GM23338 (cell line): ENCODE measurements around the gene UPK2. TPM values are rescaled to one million over a fixed set of nuclear protein-coding genes. Genes with fewer than 3 reads are reported as not detected.

Experiments used
- ATAC-seq: fragments of 200-7000 bp; cut with Tn5 transposase; 3 replicates; pipeline ENCODE4 v1.9.1; 2020
- DNase-seq: peaks from one replicate; pipeline ENCODE4 v3.0.0-alpha.2; 2015; ENCODE audit warnings: low spot score
- H2AFZ ChIP-seq: fragments of 200-600 bp; sonication (generic); 2 replicates; pipeline ENCODE4 v1.8.0; 2016; ENCODE audit warnings: antibody characterized with exemption, mild to moderate bottlenecking, moderate library complexity
- H3F3A ChIP-seq: fragments of 200-600 bp; sonication (generic); replicated peaks from 2 replicates; pipeline ENCODE4 v1.8.0; 2017; ENCODE audit warnings: antibody characterized with exemption, mixed run types, low read depth
- H3K27ac ChIP-seq: fragments of 200-600 bp; sonication (generic); 2 replicates; pipeline ENCODE4 v1.6.1; 2016; ENCODE audit warnings: low read depth
- H3K27me3 ChIP-seq: fragments of 200-600 bp; sonication (generic); 2 replicates; pipeline ENCODE4 v1.8.0; 2016; ENCODE audit warnings: mild to moderate bottlenecking, mixed run types, moderate library complexity; ENCODE audit not compliant: insufficient read depth
- H3K36me3 ChIP-seq: fragments of 200-600 bp; sonication (generic); 2 replicates; pipeline ENCODE4 v1.8.0; 2016; ENCODE audit warnings: mild to moderate bottlenecking; ENCODE audit not compliant: insufficient read depth
- H3K4me1 ChIP-seq: fragments of 200-600 bp; sonication (generic); 2 replicates; pipeline ENCODE4 v1.8.0; 2016; ENCODE audit warnings: mild to moderate bottlenecking, moderate library complexity; ENCODE audit not compliant: insufficient read depth
- H3K4me2 ChIP-seq: fragments of 200-600 bp; sonication (generic); 2 replicates; pipeline ENCODE4 v1.7.1; 2017; ENCODE audit warnings: mixed run types
- H3K4me3 ChIP-seq: fragments of 200-600 bp; sonication (generic); 2 replicates; pipeline ENCODE4 v1.6.1; 2016; ENCODE audit warnings: mixed run types
- H3K79me2 ChIP-seq: fragments of 200-600 bp; sonication (generic); replicated peaks from 2 replicates; pipeline ENCODE4 v1.8.0; 2017; ENCODE audit warnings: mild to moderate bottlenecking; ENCODE audit not compliant: insufficient read depth
- H3K9me2 ChIP-seq: fragments of 200-600 bp; sonication (generic); 2 replicates; pipeline ENCODE4 v1.8.0; 2017; ENCODE audit not compliant: insufficient read depth
- H4K20me1 ChIP-seq: fragments of 200-600 bp; sonication (generic); replicated peaks from 2 replicates; pipeline ENCODE4 v1.8.0; 2017; ENCODE audit warnings: mild to moderate bottlenecking; ENCODE audit not compliant: insufficient read depth
- H3K27ac Mint-ChIP-seq: 2 replicates; pipeline ENCODE4 v1.8.0; 2020; ENCODE audit warnings: inconsistent platforms, mild to moderate bottlenecking, moderate library complexity, mixed read lengths
- H3K27me3 Mint-ChIP-seq: 3 replicates; pipeline ENCODE4 v1.8.0; 2022; ENCODE audit warnings: low read depth, mild to moderate bottlenecking, moderate library complexity, mixed read lengths, inconsistent platforms; ENCODE audit not compliant: insufficient read depth, poor library complexity
- H3K36me3 Mint-ChIP-seq: 3 replicates; pipeline ENCODE4 v1.8.0; 2021; ENCODE audit warnings: low read depth, mild to moderate bottlenecking, inconsistent platforms, moderate library complexity, mixed read lengths
- H3K4me1 Mint-ChIP-seq: 3 replicates; pipeline ENCODE4 v1.8.0; 2020; ENCODE audit warnings: mild to moderate bottlenecking, inconsistent platforms, mixed read lengths
- H3K4me3 Mint-ChIP-seq: 3 replicates; pipeline ENCODE4 v1.8.0; 2021; ENCODE audit warnings: moderate library complexity, mild to moderate bottlenecking, inconsistent platforms, mixed read lengths
- H3K9me3 Mint-ChIP-seq: 3 replicates; pipeline ENCODE4 v1.8.0; 2020; ENCODE audit warnings: moderate library complexity, mild to moderate bottlenecking, inconsistent platforms, mixed read lengths
- CREB1 ChIP-seq: fragments of 250-450 bp; sonication (Bioruptor Pico); IDR thresholded peaks from 2 replicates; pipeline ENCODE4 v1.5.0; 2020; ENCODE audit warnings: low read depth, mild to moderate bottlenecking, moderate library complexity
- CTCF ChIP-seq, 2 experiments: fragments of 200-600 bp in 1 of 2; sonication (generic) in 1 of 2; conservative IDR thresholded peaks; 2 replicates each; pipeline versions ENCODE4 v1.5.1 to v1.6.1; 2016 to 2017; ENCODE audit warnings: antibody characterized with exemption in 2 of 2, low read depth in 2 of 2, mild to moderate bottlenecking in 2 of 2, moderate library complexity in 1 of 2
- ETS1 ChIP-seq: IDR thresholded peaks from 2 replicates; pipeline ENCODE4 v1.6.1; 2016; ENCODE audit warnings: antibody characterized with exemption
- EZH2 ChIP-seq: fragments of 200-600 bp; sonication (generic); IDR thresholded peaks from one replicate; pipeline ENCODE4 v1.8.0; 2017; ENCODE audit warnings: antibody characterized with exemption, mild to moderate bottlenecking, low read depth; ENCODE audit not compliant: unreplicated experiment
- EZH2phosphoT487 ChIP-seq: fragments of 200-600 bp; sonication (generic); IDR thresholded peaks from one replicate; pipeline ENCODE4 v1.8.1; 2018; ENCODE audit warnings: antibody characterized with exemption; ENCODE audit not compliant: unreplicated experiment
- JUNB ChIP-seq: IDR thresholded peaks from one replicate; pipeline ENCODE4 v1.6.1; 2016; ENCODE audit warnings: antibody characterized with exemption; ENCODE audit not compliant: unreplicated experiment
- NANOG ChIP-seq: IDR thresholded peaks from 2 replicates; pipeline ENCODE4 v1.6.1; 2016; ENCODE audit warnings: antibody characterized with exemption, borderline replicate concordance
- POLR2AphosphoS5 ChIP-seq: IDR thresholded peaks from 2 replicates; pipeline ENCODE4 v1.6.1; 2016; ENCODE audit warnings: antibody characterized with exemption, low read depth
- STAT1 ChIP-seq: IDR thresholded peaks from one replicate; pipeline ENCODE4 v1.6.1; 2016; ENCODE audit warnings: antibody characterized with exemption; ENCODE audit not compliant: unreplicated experiment
- ZNF114 ChIP-seq: fragments of 250-450 bp; sonication (Bioruptor Pico); IDR thresholded peaks from 2 replicates; pipeline ENCODE4 v1.5.0; 2020; ENCODE audit warnings: mild to moderate bottlenecking, moderate library complexity
- ZNF331 ChIP-seq: fragments of 250-450 bp; sonication (Bioruptor Pico); IDR thresholded peaks from 2 replicates; pipeline ENCODE4 v1.5.0; 2020; ENCODE audit warnings: low read depth, mild to moderate bottlenecking, moderate library complexity
- polyA plus RNA-seq: library from polyadenylated mRNA; unstranded; fragments of >200 nt; fragmentation: Nextera tagmentation; extraction: Ambion mirVana; gene quantifications from 2 replicates; pipeline ENCODE4 v1.2.1, GENCODE V29; 2016
- total RNA-seq: library from RNA; depleted of rRNA; stranded (reverse); fragments of >200 nt; shearing (Covaris generic); gene quantifications from 2 replicates; pipeline ENCODE4 v1.2.3, GENCODE V29; 2014
- TF ChIP-seq, protein P1 (sequence below): fragments of 250-450 bp; sonication (Bioruptor Pico); IDR thresholded peaks from 2 replicates; pipeline ENCODE4 v1.5.0; 2020; ENCODE audit warnings: mild to moderate bottlenecking, moderate library complexity
- TF ChIP-seq, protein P2 (sequence below): IDR thresholded peaks from one replicate; pipeline ENCODE4 v1.6.1; 2018; ENCODE audit warnings: antibody characterized with exemption; ENCODE audit not compliant: unreplicated experiment

The UPK2 gene
- total and polyA plus RNA-seq, 2 experiments from 2014 or later = 0.74 TPM; not detected in 1

DNA sequence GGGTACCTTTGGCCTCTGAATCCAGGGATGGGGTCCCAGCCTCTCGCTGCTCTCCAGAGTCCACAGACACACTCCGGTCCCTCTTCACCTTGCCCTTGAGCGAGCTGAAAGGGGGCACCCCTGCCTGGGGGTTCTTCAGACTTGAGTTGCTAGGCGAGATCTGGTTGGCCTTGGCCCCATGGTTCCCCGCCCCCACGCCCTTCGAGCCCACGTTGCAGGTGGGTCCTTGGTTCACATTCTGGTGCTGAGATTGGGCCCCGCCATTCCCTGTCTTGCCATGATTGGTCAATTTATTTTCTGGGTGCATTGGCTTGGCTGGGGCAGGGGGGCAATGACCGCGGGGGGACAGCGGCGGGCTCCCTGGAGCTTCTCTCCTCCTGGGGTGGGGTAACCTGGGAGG is 47.8 kb upstream of the UPK2 start:
- Histone ChIP-seq H3K4me1 (peaks cover 40% of the 10 kb centered on the region), H2AFZ (no peak overlapping the region), H3K79me2 (peaks cover 69% of the 10 kb centered on the region), H3K4me3 (peak overlapping the region; percentile 55; the same call in 1 of the 2 replicates), H3K27me3 (no peaks in the 10 kb centered on the region), H3K9me2 (no peaks in the 10 kb centered on the region), H3F3A (peaks cover 28% of the 10 kb centered on the region), H3K27ac (peak overlapping the region; percentile 72; the same call in 1 of the 2 replicates), H3K36me3 (peaks cover 16% of the 10 kb centered on the region; the same call in 1 of the 2 replicates), H4K20me1 (peaks cover 19% of the 10 kb centered on the region), H3K4me2 (peak overlapping the region; percentile 78)
- H3K36me3 Mint-ChIP-seq = peaks cover 49% of the 10 kb centered on the region
- TF ChIP-seq EZH2phosphoT487 = no peak
- no peak for TF ChIP-seq JUNB
- no peak for TF ChIP-seq CTCF (conservative IDR thresholded peaks at IDR 0.05; ENCODE audit: low read depth in 2 of 2)
- no peak for TF ChIP-seq CREB1 (CRISPR knock-in tag)
- TF ChIP-seq, protein P1, sequence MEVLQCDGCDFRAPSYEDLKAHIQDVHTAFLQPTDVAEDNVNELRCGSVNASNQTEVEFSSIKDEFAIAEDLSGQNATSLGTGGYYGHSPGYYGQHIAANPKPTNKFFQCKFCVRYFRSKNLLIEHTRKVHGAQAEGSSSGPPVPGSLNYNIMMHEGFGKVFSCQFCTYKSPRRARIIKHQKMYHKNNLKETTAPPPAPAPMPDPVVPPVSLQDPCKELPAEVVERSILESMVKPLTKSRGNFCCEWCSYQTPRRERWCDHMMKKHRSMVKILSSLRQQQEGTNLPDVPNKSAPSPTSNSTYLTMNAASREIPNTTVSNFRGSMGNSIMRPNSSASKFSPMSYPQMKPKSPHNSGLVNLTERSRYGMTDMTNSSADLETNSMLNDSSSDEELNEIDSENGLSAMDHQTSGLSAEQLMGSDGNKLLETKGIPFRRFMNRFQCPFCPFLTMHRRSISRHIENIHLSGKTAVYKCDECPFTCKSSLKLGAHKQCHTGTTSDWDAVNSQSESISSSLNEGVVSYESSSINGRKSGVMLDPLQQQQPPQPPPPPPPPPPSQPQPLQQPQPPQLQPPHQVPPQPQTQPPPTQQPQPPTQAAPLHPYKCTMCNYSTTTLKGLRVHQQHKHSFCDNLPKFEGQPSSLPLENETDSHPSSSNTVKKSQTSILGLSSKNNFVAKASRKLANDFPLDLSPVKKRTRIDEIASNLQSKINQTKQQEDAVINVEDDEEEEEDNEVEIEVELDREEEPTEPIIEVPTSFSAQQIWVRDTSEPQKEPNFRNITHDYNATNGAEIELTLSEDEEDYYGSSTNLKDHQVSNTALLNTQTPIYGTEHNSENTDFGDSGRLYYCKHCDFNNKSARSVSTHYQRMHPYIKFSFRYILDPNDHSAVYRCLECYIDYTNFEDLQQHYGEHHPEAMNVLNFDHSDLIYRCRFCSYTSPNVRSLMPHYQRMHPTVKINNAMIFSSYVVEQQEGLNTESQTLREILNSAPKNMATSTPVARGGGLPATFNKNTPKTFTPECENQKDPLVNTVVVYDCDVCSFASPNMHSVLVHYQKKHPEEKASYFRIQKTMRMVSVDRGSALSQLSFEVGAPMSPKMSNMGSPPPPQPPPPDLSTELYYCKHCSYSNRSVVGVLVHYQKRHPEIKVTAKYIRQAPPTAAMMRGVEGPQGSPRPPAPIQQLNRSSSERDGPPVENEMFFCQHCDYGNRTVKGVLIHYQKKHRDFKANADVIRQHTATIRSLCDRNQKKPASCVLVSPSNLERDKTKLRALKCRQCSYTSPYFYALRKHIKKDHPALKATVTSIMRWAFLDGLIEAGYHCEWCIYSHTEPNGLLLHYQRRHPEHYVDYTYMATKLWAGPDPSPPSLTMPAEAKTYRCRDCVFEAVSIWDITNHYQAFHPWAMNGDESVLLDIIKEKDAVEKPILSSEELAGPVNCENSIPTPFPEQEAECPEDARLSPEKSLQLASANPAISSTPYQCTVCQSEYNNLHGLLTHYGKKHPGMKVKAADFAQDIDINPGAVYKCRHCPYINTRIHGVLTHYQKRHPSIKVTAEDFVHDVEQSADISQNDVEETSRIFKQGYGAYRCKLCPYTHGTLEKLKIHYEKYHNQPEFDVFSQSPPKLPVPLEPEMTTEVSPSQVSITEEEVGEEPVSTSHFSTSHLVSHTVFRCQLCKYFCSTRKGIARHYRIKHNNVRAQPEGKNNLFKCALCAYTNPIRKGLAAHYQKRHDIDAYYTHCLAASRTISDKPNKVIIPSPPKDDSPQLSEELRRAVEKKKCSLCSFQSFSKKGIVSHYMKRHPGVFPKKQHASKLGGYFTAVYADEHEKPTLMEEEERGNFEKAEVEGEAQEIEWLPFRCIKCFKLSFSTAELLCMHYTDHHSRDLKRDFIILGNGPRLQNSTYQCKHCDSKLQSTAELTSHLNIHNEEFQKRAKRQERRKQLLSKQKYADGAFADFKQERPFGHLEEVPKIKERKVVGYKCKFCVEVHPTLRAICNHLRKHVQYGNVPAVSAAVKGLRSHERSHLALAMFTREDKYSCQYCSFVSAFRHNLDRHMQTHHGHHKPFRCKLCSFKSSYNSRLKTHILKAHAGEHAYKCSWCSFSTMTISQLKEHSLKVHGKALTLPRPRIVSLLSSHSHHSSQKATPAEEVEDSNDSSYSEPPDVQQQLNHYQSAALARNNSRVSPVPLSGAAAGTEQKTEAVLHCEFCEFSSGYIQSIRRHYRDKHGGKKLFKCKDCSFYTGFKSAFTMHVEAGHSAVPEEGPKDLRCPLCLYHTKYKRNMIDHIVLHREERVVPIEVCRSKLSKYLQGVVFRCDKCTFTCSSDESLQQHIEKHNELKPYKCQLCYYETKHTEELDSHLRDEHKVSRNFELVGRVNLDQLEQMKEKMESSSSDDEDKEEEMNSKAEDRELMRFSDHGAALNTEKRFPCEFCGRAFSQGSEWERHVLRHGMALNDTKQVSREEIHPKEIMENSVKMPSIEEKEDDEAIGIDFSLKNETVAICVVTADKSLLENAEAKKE (CRISPR knock-in tag) = no peak
- TF ChIP-seq, protein P2, sequence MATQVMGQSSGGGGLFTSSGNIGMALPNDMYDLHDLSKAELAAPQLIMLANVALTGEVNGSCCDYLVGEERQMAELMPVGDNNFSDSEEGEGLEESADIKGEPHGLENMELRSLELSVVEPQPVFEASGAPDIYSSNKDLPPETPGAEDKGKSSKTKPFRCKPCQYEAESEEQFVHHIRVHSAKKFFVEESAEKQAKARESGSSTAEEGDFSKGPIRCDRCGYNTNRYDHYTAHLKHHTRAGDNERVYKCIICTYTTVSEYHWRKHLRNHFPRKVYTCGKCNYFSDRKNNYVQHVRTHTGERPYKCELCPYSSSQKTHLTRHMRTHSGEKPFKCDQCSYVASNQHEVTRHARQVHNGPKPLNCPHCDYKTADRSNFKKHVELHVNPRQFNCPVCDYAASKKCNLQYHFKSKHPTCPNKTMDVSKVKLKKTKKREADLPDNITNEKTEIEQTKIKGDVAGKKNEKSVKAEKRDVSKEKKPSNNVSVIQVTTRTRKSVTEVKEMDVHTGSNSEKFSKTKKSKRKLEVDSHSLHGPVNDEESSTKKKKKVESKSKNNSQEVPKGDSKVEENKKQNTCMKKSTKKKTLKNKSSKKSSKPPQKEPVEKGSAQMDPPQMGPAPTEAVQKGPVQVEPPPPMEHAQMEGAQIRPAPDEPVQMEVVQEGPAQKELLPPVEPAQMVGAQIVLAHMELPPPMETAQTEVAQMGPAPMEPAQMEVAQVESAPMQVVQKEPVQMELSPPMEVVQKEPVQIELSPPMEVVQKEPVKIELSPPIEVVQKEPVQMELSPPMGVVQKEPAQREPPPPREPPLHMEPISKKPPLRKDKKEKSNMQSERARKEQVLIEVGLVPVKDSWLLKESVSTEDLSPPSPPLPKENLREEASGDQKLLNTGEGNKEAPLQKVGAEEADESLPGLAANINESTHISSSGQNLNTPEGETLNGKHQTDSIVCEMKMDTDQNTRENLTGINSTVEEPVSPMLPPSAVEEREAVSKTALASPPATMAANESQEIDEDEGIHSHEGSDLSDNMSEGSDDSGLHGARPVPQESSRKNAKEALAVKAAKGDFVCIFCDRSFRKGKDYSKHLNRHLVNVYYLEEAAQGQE = no peak
- no peak for TF ChIP-seq ZNF331 (CRISPR knock-in tag)
- TF ChIP-seq NANOG = no peak
- no peak for TF ChIP-seq POLR2AphosphoS5
- no peak for TF ChIP-seq ZNF114 (CRISPR knock-in tag)
- TF ChIP-seq ETS1 = no peak
- no peak for TF ChIP-seq EZH2
- no peak for TF ChIP-seq STAT1
- peaks cover 42% of the 10 kb centered on the region for H3K4me1 Mint-ChIP-seq
- no peaks in the 10 kb centered on the region for H3K9me3 Mint-ChIP-seq
- H3K27ac Mint-ChIP-seq = peak overlapping the region; percentile 92; the same call in 1 of the 2 replicates
- DNase-seq = no peak
- H3K27me3 Mint-ChIP-seq = peaks cover 23% of the 10 kb centered on the region
- peak overlapping the region; percentile 55; the same call in 2 of the 3 replicates for H3K4me3 Mint-ChIP-seq
- ATAC-seq = no peak
